AG09309 (cell line): ENCODE data around the gene IL20RA.

Experiments
- DNase-seq: peaks from one replicate; pipeline ENCODE4 v3.0.0-alpha.2; 2010; ENCODE audit warnings: low read depth
- H3K4me3 ChIP-seq: 2 replicates; pipeline ENCODE4 v1.5.1; 2011; ENCODE audit warnings: mild to moderate bottlenecking, low read depth, low read length, moderate library complexity; ENCODE audit not compliant: control insufficient read depth
- TF ChIP-seq, protein P1 (sequence below): IDR thresholded peaks from 2 replicates; pipeline ENCODE4 v1.5.1; 2011; ENCODE audit warnings: mild to moderate bottlenecking, low read depth, low read length, inconsistent platforms; ENCODE audit not compliant: insufficient read depth, control insufficient read depth; ENCODE audit errors: missing control alignments

IL20RA gene

DNA sequence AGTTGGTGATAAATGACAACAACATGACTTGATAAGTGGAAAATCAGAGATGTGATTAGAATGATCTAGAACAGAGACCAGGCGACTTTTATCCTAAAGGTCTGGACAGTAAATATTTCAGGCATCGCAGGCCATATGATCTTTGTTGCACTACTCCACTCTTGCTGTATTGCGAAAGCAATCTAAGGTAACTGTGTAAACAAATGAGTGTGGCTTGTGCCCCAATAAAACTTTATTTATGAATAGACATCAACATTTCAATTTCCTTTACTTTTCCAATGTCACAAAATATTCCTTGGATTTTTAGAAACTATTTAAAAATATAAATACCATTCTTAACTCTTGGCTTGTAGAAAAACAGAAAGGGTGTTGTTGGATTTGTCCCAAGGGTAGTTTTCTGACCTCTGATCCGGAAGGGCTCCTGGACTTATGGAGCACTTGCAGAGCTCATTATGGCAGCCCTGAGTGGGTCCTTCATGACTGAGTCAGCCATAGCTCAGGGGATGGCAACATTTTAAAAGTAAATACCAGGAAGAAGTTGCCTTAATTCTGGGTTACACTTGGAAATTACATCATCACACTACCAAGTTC lies 34.5 kb downstream of the IL20RA start:
- TF ChIP-seq, protein P1, sequence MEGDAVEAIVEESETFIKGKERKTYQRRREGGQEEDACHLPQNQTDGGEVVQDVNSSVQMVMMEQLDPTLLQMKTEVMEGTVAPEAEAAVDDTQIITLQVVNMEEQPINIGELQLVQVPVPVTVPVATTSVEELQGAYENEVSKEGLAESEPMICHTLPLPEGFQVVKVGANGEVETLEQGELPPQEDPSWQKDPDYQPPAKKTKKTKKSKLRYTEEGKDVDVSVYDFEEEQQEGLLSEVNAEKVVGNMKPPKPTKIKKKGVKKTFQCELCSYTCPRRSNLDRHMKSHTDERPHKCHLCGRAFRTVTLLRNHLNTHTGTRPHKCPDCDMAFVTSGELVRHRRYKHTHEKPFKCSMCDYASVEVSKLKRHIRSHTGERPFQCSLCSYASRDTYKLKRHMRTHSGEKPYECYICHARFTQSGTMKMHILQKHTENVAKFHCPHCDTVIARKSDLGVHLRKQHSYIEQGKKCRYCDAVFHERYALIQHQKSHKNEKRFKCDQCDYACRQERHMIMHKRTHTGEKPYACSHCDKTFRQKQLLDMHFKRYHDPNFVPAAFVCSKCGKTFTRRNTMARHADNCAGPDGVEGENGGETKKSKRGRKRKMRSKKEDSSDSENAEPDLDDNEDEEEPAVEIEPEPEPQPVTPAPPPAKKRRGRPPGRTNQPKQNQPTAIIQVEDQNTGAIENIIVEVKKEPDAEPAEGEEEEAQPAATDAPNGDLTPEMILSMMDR: no peak
- DNase-seq: no peak
- no peak overlapping the region for H3K4me3 ChIP-seq

- TF ChIP-seq, protein P1: no peak
- no peak overlapping the region for H3K4me3 ChIP-seq
- no peak for DNase-seq
Observed at GRCh38 chr6:137008204-137008603, 36.6 kb downstream of the IL20RA start.

GRCh38 chr6:137006056-137006455 lies 38.7 kb downstream of the IL20RA start:
- TF ChIP-seq, protein P1: no peak
- no peak overlapping the region for H3K4me3 ChIP-seq
- no peak for DNase-seq

DNA sequence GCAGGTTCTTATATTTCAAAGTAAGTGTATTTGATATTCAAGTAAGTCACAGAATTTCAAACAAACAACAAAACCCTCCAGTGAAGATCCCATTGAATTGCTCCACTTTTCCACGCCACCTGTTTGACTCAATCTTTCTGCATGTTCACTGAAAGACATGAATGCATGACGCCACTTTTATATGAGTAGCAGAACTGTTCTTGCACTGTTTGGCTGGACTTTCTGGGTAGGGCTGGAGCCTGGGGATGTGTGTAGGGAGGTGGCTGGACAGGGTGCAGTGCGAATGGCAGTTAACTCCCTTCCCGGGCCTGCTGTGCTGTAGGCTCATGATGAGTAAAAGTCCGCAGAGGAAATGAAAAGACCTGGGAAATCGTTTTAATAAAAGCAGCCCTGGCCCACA lies 39.7 kb downstream of the IL20RA start:
- TF ChIP-seq, protein P1: no peak
- no peak for DNase-seq

DNA sequence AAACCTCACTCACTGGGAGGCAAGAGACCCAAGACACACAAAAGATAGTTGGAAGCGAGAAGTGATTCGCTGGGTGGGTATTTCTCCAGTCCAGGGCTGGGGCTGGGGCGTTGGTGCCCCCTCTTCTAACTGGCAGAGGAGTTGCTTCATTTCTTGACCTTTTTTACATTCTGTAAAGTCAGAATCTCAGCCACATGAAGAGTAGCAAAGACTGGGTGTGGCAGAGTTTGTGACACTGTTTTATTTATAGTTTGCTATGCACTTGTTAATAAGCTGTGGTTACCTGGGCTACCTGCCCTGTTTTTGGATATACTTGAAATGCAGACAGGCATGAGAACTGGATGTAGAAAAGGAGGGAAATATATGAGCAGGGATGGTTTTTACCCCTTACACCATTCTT lies 42.3 kb downstream of the IL20RA start:
- TF ChIP-seq, protein P1: no peak
- DNase-seq: no peak
- H3K4me3 ChIP-seq: no peak overlapping the region

More for the DNA sequence above, 39.7 kb downstream of the IL20RA start:
- no peak overlapping the region for H3K4me3 ChIP-seq

DNA sequence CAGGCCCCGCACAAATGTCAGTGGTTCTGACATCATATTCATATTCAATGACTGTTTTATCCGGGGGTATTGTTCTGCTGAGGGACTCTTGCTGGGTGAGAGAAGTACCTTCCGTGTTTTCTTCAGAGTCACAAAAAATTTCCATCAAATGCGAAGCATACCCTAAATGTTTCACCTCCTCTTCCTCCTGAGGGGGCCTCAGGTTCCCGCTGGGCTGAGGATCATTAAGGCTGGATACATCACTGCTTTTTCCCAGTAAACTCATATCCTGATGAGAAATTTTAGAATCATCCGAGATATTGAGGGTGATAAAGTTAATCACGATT lies 42.8 kb downstream of the IL20RA start:
- no peak overlapping the region for H3K4me3 ChIP-seq
- TF ChIP-seq, protein P1: no peak
- DNase-seq: no peak
